ENCODE results near the gene AIMP2.
A peak's percentile ranks its signal among the peaks of the same experiment; 100 is the strongest.
"Not testable (repeated sequence)": the region's sequence is repeated elsewhere in the genome, so short reads cannot be mapped to it uniquely, and the experiment has no call there.

The AIMP2 gene

DNA sequence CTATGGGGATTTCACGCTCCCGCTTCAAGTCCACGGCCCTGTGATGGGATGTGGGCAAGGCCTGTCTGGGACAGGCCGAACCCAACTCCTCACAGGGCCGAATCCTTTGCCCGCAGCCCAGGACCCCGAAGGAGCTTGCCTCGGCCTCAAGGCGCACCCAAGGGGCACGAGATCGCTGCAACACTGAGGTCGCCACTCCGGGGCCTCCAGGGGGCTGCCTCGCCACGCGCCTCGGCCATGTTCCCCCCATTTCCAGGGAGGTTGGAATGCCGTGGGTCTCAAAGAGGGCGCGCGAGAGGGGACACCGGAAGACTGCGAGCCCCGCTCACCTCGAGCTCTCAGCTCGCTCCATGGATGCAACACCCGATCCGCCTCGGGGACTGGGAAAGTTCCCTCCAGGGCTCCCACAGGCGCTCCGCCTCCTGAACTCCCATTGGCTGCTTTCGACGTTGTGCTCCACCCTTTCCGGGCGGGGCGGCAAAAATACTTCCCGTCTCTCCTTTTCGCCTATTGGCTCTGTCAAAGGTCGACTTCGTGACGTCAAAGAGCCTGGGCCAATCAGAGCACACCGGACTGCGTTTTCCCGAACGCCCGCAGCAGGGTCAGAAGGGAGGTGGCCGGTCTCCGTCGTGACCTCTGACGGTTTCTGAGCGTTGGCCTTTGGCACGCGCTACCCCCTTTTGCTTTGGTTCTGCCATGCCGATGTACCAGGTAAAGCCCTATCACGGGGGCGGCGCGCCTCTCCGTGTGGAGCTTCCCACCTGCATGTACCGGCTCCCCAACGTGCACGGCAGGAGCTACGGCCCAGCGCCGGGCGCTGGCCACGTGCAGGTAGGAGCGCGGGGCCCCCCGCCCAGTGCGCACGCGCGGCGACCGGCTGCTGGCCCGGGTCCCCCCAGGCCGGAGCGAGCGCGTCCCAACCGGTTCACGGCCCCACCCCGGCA lies at the start of gene AIMP2, which contains the start of gene PMS2:
Gene AIMP2, plus strand, starts transcription at position 605 of the 944 bp plus-strand sequence. Its CDS starts 92 bp downstream, at position 697.
Gene PMS2, minus strand, starts transcription at position 382 of the 944 bp plus-strand sequence. Its CDS starts 30 bp downstream, at position 352.
- DNase-seq, result peak; percentile 98

- DNase-seq, result not testable (repeated sequence)
Observed at GRCh38 chr7:5963205-5963604, 45.9 kb upstream of the AIMP2 start.

GRCh38 chr7:5963810-5964209 lies 45.3 kb upstream of the AIMP2 start:
- DNase-seq, result not testable (repeated sequence)

DNA sequence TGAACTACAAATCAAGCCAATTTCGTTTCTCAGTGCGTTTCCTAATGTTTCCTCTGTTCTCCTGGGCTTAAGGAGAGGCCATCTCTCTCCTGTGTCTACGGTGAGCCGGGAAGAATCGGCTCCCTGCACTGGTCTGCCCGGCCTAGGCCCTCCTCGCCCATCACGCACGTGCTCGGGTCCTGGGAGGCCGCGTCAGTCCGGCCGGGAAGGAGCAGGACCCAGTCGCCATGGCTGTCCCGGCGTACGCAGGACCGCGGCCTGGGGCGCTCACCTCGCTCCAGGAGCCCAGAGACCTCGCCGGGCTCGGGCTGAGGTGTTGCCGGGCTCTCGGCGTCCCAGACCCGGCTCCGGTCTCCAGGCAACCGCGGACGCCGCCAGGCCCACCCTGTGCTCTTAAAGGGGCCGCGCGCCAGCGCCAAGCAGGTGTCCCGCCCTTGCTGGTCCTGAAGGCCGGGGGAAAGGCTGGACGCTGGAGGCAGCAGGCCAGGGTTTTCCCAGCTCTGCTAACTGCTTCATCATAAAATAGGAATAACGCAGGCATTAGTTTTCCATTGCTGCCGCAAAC lies 38.6 kb upstream of the AIMP2 start, which contains the start of gene RSPH10B:
Gene RSPH10B, minus strand, starts transcription at position 343 of the 565 bp plus-strand sequence. CDS start 3,573 bp downstream, outside the sequence.
- DNase-seq, result not testable (repeated sequence)

DNA sequence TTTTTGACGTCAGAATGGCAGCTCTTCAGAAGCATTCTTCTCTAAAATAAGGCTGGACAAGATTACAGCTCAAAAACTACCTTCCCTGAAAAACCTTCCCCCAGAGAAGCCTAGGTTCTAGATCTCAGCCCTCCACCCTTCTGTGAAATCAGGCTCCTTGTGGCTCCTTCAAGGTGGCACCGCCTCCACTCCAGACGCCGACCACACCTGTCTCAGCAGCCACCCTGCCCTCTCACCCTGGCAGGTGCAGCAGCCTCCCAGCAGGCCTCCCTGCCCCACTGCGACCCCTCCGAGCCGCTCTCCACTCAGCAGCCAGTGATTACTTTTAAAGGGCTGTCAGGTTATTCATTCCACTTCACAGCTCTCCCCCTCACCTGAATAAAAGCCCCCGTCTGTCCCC lies 35.5 kb upstream of the AIMP2 start:
- DNase-seq, result not testable (repeated sequence)

DNA sequence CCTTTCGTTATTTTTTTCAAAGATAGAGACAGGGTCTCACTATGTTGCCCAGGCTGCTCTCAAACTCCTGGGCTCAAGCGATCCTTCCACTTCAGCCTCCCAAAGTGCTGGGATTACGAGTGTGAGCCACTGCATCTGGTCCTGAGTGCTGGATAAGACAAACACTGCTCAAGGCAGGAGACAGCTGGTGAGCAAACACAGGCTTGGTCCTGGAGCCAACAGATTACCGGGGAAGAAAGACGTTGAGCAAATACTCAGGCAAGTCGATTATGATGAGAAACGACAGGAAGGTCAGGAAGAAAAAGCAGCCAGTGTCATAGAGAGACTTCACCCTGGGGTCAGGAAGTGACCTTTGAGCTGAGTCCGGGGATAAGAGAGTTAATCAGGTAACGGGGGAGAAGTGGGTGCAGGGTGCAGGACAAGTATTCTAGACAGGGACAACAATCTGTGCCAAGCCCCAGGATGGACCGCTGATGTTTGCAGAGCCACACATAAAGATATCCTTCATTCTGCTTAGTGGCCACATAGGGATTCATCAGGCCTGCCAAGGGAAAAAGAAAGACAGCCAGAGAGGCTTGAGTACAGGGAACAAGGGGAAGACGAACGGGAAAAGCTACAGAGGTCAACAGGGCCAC lies 29.3 kb upstream of the AIMP2 start:
- not testable (repeated sequence) for DNase-seq

DNA sequence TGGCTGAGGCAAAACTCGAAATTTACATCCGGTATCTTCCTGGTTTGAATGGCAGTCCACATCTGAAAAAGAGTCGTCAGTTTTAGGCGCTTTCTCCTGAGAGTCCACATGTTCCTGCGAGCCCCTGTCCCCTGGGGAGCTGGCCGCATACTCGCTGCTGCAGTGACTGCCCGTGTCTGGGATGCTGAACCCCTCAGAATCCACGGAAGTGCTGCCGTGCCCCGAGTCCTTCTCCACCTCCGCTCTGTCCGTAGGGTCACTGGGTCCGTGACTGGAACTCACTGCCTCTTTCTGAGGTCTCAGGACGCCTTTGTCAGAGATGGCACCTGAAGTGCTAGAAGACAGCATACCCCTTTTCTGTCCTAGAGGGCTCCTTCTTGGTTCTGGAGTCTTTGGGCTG lies 22.0 kb upstream of the AIMP2 start:
- DNase-seq, result not testable (repeated sequence)

DNA sequence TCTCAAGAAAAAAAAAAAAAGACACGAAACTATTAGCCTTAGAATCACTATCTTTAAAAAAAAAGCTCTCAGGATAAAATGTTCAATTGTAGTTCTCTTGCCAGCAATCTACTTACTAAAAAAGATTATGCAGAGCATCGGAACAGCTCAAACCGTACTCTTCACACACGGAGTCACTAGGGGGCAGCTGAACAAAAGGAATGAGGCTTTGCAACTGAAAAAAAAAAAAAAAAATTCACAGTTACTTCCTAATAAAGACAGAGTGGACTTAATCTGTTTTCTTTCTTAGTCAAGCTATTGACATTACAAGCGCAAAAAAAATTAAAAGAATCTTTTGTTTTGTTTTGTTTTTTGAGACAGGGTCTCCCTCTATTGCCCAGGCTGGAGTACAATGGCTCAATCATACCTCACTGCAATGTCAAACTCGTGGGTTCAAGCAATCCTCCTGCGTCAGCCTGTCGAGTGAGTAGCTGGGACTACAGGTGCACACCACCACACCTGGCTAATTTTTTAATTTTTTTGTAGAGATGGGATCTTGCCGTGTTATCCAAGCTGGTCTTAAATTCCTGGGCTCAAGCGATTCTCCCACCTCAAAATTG lies 11.8 kb upstream of the AIMP2 start:
- DNase-seq, result no peak

DNA sequence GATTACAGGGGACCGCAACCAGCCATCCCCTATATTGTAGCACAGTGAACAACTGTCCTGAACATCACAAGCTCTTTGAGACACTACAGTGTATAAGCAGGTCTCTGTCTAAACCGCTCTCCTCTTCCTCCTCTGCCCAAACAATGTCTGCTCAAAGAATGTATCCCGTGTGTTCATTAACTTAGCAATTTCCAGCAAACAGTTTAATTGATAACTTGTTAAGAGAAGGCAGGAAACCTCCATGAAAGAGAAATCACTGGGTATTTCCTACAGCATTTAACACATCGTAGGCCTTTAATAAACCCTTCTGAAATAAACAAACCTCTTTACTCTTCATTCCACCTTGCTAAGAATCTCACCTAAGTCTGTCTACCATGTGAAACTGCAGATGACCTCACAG lies 1.7 kb upstream of the AIMP2 start:
- no peak for DNase-seq

- not testable (repeated sequence) for DNase-seq
Observed at GRCh38 chr7:6007835-6008590, 1.1 kb upstream of the AIMP2 start.

DNA sequence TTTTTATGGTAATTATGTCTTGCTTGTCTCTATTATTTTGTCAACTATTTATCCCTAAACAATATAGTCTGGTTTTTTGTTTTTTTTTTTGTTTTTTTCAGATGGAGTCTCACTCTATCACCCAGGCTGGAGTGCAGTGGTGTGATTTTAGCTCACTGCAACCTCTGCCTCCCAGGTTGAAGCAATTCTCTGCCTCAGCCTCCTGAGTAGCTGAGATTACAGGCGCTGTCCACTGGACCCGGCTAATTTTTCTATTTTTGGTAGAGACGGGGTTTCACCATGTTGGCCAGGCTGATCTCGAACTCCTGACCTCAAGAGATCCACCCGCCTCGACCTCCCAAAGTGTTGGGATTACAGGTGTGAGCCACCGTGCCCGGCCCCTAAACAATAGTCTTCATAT lies 1.3 kb downstream of the AIMP2 start:
- not testable (repeated sequence) for DNase-seq

DNA sequence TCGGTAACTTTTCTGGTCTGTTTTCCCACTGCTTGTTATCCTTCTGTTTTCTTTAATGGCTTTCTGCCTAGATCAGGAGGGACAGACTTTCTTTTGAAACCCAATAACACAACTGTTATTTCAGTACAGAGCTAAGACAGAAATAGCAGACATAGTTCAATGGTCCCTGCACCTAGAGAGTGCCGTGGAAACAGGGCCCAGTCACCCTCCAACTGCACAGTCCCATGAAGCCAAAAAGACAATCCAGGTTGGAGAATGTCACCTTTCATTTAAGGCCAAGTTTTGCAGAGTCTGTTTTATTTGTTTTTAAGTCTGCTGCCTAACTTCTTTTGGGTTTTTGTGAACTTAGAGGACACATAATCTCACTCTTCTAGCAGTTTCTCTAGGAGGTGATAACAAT lies 2.5 kb downstream of the AIMP2 start:
- no peak for DNase-seq

GRCh38 chr7:6012355-6013104 lies 3.5 kb downstream of the AIMP2 start:
- peak; percentile 53 for DNase-seq

GRCh38 chr7:6015917-6016652 lies 7.0 kb downstream of the AIMP2 start:
- DNase-seq, result peak; percentile 50

DNA sequence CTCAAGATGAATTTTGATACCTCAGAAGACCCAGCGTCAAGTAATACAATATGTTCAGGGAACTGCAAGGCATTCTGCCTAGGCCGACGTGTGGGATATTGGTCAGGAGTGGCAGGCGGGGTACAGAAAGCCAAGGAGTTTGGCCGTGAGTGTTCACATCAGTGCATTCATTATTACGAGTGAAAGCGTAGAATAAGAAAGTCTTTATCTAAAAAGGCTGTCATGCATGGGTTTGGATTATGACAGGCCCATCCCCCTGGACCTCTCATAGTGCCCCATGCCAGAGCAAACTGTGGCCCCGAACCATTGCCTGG lies 7.5 kb downstream of the AIMP2 start:
- no peak for DNase-seq

- peak; percentile 54 for DNase-seq
Observed at GRCh38 chr7:6020371-6021286, 11.6 kb downstream of the AIMP2 start.

- DNase-seq, result no peak
Observed at GRCh38 chr7:6022707-6023106, 13.6 kb downstream of the AIMP2 start.

DNA sequence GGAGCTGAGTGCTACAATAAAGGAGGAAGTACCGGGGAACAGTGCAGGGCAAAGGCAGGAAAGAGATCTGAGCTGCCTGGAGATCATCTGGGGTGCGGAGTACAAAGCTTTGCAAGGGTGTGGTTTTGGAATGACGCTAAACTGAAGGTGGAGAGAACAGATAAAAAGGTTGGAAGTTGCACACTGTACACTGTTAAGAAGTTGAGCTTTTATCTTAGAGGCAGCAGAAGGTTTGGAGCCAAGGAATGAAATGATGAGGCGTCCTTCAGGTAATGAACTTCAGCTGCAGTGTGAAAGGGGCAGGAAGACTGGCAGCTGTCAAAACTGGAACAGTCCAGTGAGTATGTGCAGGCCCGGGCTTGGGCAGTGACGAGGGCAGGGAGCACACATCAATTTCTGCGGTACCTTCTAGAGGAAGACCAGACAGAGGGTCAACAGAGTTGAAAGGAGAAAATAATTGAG lies 14.9 kb downstream of the AIMP2 start:
- no peak for DNase-seq

DNA sequence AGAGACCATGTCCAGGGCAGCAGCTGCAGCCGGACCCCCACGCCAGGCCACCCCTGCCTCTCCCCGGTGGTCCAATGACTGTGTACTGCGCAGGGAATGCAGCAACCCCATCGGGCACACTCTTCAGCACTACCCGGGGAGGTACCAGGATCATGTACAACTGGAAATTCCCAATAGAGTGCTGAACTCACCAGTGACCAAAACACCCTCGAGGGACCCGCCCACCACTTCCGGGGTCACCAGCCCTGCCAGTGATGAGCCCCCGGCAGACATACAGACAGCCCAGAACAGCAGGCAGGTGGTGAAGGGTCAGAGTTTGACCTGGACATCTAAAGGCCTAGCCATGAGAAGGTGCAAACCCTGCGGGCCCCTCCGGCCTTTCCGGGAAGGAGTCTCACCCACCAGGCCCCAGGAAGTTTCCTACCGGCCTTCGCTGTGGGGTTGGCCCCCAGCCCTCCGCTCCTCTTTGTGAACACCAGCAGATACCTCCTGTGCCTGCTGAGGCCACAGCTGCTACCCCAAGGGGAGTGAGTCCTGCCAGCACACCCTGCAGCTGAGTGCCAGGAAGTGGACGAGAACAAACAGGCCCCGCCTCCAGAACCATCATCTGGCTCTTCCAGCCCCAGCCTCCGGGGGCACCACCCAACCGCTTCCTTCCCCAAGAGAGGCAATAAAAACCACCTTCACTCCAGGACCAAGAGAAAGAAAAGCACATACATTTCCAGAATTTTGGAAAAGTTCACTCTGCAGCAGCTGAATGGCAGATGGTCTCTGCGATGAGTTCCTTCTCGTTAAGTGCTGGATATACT lies 17.1 kb downstream of the AIMP2 start:
- peak; percentile 29 for DNase-seq

Measured in NCI-H2029 (cell line).